ENCODE measurements around the gene SLC39A7.

DNA sequence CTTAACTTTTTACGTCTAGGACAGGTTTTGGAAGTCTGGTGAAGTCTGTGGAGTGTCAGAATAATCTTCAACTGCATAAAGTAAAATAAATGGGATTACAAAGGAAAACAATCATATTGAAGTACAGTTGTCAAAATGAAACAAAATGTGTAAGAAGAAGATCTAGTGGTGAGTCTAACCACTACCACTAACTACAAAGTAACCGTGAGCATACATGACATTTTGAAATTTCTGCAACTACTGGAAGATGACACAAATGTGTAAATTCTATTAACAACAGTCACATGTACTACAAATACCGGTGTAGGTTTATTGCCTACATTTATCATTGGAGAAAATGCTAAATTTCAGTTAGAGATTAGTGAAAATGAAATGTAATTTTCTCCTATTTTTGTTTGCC, 41.3 kb downstream of the SLC39A7 start:
- TF ChIP-seq, protein P1, sequence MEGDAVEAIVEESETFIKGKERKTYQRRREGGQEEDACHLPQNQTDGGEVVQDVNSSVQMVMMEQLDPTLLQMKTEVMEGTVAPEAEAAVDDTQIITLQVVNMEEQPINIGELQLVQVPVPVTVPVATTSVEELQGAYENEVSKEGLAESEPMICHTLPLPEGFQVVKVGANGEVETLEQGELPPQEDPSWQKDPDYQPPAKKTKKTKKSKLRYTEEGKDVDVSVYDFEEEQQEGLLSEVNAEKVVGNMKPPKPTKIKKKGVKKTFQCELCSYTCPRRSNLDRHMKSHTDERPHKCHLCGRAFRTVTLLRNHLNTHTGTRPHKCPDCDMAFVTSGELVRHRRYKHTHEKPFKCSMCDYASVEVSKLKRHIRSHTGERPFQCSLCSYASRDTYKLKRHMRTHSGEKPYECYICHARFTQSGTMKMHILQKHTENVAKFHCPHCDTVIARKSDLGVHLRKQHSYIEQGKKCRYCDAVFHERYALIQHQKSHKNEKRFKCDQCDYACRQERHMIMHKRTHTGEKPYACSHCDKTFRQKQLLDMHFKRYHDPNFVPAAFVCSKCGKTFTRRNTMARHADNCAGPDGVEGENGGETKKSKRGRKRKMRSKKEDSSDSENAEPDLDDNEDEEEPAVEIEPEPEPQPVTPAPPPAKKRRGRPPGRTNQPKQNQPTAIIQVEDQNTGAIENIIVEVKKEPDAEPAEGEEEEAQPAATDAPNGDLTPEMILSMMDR (conservative IDR thresholded peaks at IDR 0.05; ENCODE audit: low read depth, low read length) = no peak
- TF ChIP-seq EZH2 (IDR thresholded peaks at IDR 0.05; ENCODE audit: low read length, unreplicated experiment) = no peak
